HG02981 (cell line): ENCODE data around the gene CFAP58.
"Not testable (repeated sequence)": the region's sequence is repeated elsewhere in the genome, so short reads cannot be mapped to it uniquely, and the experiment has no call there.

Experiments
- ATAC-seq: cut with Tn5 transposase; IDR thresholded peaks from one replicate; pipeline ENCODE4 v1.9.1; 2021; ENCODE audit warnings: mild to moderate bottlenecking, moderate library complexity; ENCODE audit not compliant: unreplicated experiment

Gene CFAP58

GRCh38 chr10:104427989-104428388 is 74.4 kb downstream of the CFAP58 start:
- ATAC-seq = no peak

GRCh38 chr10:104429846-104430245 is 76.2 kb downstream of the CFAP58 start:
- no peak for ATAC-seq

GRCh38 chr10:104430360-104430759 is 76.7 kb downstream of the CFAP58 start:
- ATAC-seq = no peak

GRCh38 chr10:104433669-104434068 is 80.0 kb downstream of the CFAP58 start:
- no peak for ATAC-seq

GRCh38 chr10:104434601-104435000 is 81.0 kb downstream of the CFAP58 start:
- ATAC-seq = no peak

- no peak for ATAC-seq
Measured at GRCh38 chr10:104435822-104436221, 82.2 kb downstream of the CFAP58 start.

- ATAC-seq = no peak
Measured at GRCh38 chr10:104437226-104437625, 83.6 kb downstream of the CFAP58 start.

- ATAC-seq = no peak
Measured at GRCh38 chr10:104440221-104440620, 86.6 kb downstream of the CFAP58 start.

- no peak for ATAC-seq
Measured at GRCh38 chr10:104441329-104442000, 87.8 kb downstream of the CFAP58 start.

- no peak for ATAC-seq
Measured at GRCh38 chr10:104445359-104445758, 91.7 kb downstream of the CFAP58 start.

- no peak for ATAC-seq
Measured at GRCh38 chr10:104446151-104446550, 92.5 kb downstream of the CFAP58 start.

- no peak for ATAC-seq
Measured at GRCh38 chr10:104447331-104447730, 93.7 kb downstream of the CFAP58 start.

GRCh38 chr10:104447906-104448305 is 94.3 kb downstream of the CFAP58 start:
- no peak for ATAC-seq

- no peak for ATAC-seq
Measured at GRCh38 chr10:104449391-104449790, 95.8 kb downstream of the CFAP58 start.

GRCh38 chr10:104450490-104450889 is 96.9 kb downstream of the CFAP58 start:
- no peak for ATAC-seq

- no peak for ATAC-seq
Measured at GRCh38 chr10:104450954-104451353, 97.3 kb downstream of the CFAP58 start.

- no peak for ATAC-seq
Measured at GRCh38 chr10:104452977-104453376, 99.3 kb downstream of the CFAP58 start.

GRCh38 chr10:104456802-104457542 is 103.3 kb downstream of the CFAP58 start:
- ATAC-seq = peak; percentile 76

GRCh38 chr10:104457543-104457828 is 103.9 kb downstream of the CFAP58 start:
- no peak for ATAC-seq

- ATAC-seq = not testable (repeated sequence)
Measured at GRCh38 chr10:104465575-104465974, 111.9 kb downstream of the CFAP58 start.

- ATAC-seq = not testable (repeated sequence)
Measured at GRCh38 chr10:104468818-104469217, 115.2 kb downstream of the CFAP58 start.

GRCh38 chr10:104472505-104472904 is 118.9 kb downstream of the CFAP58 start:
- no peak for ATAC-seq
